H1 (cell line): ENCODE measurements around the gene EXOC5. TPM values are rescaled to one million over a fixed set of nuclear protein-coding genes. Genes with fewer than 3 reads are reported as not detected.

ENCODE experiments used
- FOSL1 ChIP-seq: IDR thresholded peaks from 2 replicates; pipeline ENCODE4 v1.6.1; 2011; ENCODE audit warnings: mild to moderate bottlenecking, low read depth, low read length, moderate library complexity; ENCODE audit not compliant: insufficient read depth
- GTF2F1 ChIP-seq: IDR thresholded peaks from 2 replicates; pipeline ENCODE4 v1.6.1; 2012; ENCODE audit warnings: low read depth, low read length, improper control_type of control experiment, borderline replicate concordance
- NRF1 ChIP-seq: IDR thresholded peaks from 2 replicates; pipeline ENCODE4 v1.6.1; 2011; ENCODE audit warnings: mild to moderate bottlenecking, low read depth, low read length, improper control_type of control experiment
- POLR2AphosphoS5 ChIP-seq: IDR thresholded peaks from 2 replicates; pipeline ENCODE4 v1.6.1; 2011; ENCODE audit warnings: low read depth, low read length
- RAD21 ChIP-seq, 2 experiments: IDR thresholded peaks in 1 of 2; conservative IDR thresholded peaks in 1 of 2; 2 replicates each; pipeline ENCODE4 v1.6.1; 2011; ENCODE audit warnings: low read depth in 2 of 2, low read length in 2 of 2, improper control_type of control experiment in 1 of 2, inconsistent platforms in 1 of 2, mild to moderate bottlenecking in 1 of 2, moderate library complexity in 1 of 2
- SIRT6 ChIP-seq: IDR thresholded peaks from one replicate; pipeline ENCODE4 v1.7.1; 2012; ENCODE audit warnings: low read length, inconsistent platforms
- SP1 ChIP-seq: IDR thresholded peaks from 2 replicates; pipeline ENCODE4 v1.6.1; 2011; ENCODE audit warnings: low read depth, low read length
- TAF7 ChIP-seq: optimal IDR thresholded peaks from 2 replicates; pipeline ENCODE3; 2011; ENCODE audit warnings: low read depth, mild to moderate bottlenecking, inconsistent platforms, low read length, moderate library complexity, borderline replicate concordance
- TCF12 ChIP-seq: IDR thresholded peaks from 2 replicates; pipeline ENCODE4 v1.6.1; 2011; ENCODE audit warnings: low read depth, mild to moderate bottlenecking, low read length
- YY1 ChIP-seq: IDR thresholded peaks from 2 replicates; pipeline ENCODE4 v1.6.1; 2011; ENCODE audit warnings: low read depth, mild to moderate bottlenecking, low read length
- polyA plus RNA-seq, 7 experiments: library from polyadenylated mRNA; depleted of rRNA in 3 of 7; stranded (reverse) in 5 of 7; unstranded in 2 of 7; fragments of >200 nt in 5 of 7; fragments of 200-250 nt in 2 of 7; gene quantifications; 1 replicate in 5 of 7; 2 replicates in 1 of 7; 4 replicates in 1 of 7; pipeline versions ENCODE4 v1.2.1 to v1.2.3, GENCODE V29; 2011 to 2013; ENCODE audit warnings: missing spikeins in 2 of 7, mixed read lengths in 2 of 7
- total RNA-seq: library from RNA; stranded (reverse); fragmentation: NEBNext Ultra II Directional; extraction: Animal tissue kit (Norgen Biotek cat#: 25700); gene quantifications from 2 replicates; pipeline ENCODE4 v1.2.1, GENCODE V29; 2021

The EXOC5 gene
- total and polyA plus RNA-seq, 2 of the 8 experiments (the other 6 are each of a cell fraction or from before 2014, with no cell fraction given), result 23.0 to 86.7 TPM

GRCh38 chr14:57302883-57303282 is 34.2 kb upstream of the EXOC5 start (continued):
- TF ChIP-seq RAD21 (IDR thresholded peaks at IDR 0.05 in 1 of 2, conservative IDR thresholded peaks at IDR 0.05 in 1 of 2; ENCODE audit: low read depth in 2 of 2, low read length in 2 of 2) (no peak), NRF1 (no peak), GTF2F1 (no peak), POLR2AphosphoS5 (no peak), SIRT6 (no peak), SP1 (no peak), TCF12 (no peak), FOSL1 (no peak), TAF7 (no peak), YY1 (no peak)
